GM12875 (cell line): ENCODE measurements around the gene SIK3.
"Not testable (repeated sequence)": the region's sequence is repeated elsewhere in the genome, so short reads cannot be mapped to it uniquely, and the experiment has no call there.

Experiments used
- H3K4me3 ChIP-seq: one replicate; pipeline ENCODE4 v1.5.1; 2011; ENCODE audit warnings: low read depth, low read length, control low read depth
- CTCF ChIP-seq: IDR thresholded peaks from 2 replicates; pipeline ENCODE4 v1.5.1; 2011; ENCODE audit warnings: low read depth, mild to moderate bottlenecking, control low read depth, inconsistent platforms, low read length, moderate library complexity, borderline replicate concordance; ENCODE audit not compliant: insufficient read depth

SIK3 gene

DNA sequence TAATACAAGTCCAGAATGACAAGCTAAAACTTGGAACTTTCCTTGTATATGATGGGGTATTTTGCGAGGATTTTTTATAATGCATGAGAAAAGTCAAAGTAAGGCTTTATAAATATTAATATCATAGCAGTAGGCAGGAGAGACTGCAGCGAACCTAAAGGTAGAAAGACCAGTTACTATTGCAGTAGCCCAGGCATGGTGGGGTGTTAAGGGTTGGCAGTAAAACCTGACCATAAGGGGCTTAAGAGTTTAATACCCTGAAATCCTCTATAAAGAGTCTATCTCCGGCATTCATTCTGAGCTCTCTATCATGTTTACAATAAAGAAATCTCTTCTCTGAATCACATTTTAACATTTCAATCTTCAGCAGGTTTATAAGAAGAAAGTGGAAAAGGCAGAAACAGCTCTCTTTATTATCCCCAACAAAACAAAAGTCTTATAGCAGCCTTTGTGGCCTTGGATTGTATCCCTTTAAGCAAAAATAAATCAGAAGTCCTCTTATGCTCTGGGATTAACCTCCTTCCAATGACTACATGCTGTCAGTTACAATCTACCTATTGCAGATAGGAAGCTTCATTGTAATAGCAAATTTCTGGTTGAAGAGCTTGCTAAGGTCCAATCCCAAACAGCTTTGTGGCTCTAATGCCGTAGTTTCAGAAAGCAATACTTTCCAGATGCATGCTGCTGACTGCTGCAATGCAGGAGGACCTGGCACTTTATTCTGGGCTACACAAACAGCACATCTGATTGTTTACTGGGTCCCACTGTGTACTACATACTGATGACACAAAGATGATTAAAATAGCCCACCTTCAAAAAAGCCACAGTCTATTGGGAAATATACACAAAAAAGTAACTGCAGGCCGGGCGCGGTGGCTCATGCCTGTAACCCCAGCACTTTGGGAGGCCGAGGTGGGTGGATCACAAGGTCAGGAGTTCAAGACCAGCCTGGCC is 45.8 kb downstream of the SIK3 start:
- no peak for TF ChIP-seq CTCF
- H3K4me3 ChIP-seq = no peak overlapping the region

DNA sequence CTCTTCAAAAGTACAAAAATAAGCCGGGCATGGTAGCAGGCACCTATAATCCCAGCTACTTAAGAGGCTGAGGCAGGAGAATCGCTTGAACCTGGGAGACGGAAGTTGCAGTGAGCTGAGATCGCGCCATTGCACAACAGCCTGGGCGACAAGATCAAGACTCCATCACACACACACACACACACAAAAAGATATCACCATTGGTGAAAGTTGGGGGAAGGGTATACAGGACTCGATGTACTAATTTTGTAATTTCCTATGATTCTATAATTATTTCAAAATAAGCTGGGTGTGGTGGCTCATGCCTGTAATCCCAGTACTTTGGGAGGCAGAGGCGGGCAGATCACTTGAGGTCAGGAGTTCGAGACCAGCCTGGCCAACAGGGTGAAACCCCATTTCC is 48.1 kb downstream of the SIK3 start:
- H3K4me3 ChIP-seq = not testable (repeated sequence)

GRCh38 chr11:117046627-117047026 is 51.6 kb downstream of the SIK3 start:
- H3K4me3 ChIP-seq = not testable (repeated sequence)

GRCh38 chr11:117045956-117046355 is 52.3 kb downstream of the SIK3 start:
- H3K4me3 ChIP-seq = no peak overlapping the region
- no peak for TF ChIP-seq CTCF

- no peak for TF ChIP-seq CTCF
- H3K4me3 ChIP-seq = no peak overlapping the region
Observed at GRCh38 chr11:117045196-117045595, 53.0 kb downstream of the SIK3 start.

DNA sequence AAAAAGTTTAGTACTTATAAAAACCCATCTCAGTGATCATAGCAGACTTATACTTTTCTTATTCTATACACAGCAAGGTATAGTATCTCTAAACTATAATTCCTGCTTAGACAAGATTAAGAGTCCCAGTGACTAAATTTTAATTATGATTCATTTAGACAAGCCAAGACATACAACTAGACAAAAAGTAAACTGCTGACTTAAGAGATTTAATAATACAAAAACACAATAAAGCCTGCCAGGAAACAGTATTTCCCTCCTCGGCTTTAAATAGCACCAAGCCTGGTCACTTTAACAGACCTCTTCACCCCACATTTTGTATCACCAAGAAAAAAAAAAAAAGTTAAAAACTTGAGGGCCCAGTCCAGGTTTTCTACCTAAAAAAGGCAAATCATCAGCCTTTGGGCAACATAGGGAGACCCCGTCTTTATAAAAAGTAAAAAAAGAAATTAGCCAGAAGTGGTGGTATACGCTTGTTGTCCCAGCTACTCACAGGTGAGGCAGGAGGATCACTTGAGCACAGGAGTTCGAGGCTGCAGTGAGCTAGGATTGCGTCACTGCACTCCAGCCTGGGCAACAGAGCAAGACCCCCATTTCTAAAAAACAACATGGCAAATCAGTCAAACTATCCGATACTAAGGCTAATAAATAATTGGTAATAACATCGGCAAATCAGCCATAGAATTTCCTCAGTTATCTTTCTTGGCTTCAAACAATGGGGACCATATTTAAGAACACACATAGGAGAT is 53.8 kb downstream of the SIK3 start:
- TF ChIP-seq CTCF = no peak
- H3K4me3 ChIP-seq = no peak overlapping the region

DNA sequence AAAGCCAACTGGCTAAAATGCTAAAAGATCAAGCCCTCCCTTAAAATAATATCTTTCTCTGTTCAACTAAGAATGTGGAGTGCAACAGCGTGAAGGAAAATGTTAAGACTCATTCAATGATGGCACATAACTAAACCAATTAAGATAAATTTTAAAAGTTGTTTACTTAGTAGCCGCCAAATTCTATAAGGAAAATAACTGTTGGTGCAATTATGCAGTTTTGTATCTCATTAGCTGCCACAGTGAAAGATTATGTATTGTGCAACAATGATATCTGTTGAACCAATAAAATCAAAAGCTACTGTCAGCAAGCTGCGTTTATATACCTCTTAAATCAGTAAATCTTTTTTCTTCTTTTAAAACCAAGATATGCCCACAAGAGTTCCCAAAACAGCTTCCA is 55.5 kb downstream of the SIK3 start:
- no peak overlapping the region for H3K4me3 ChIP-seq
- no peak for TF ChIP-seq CTCF

DNA sequence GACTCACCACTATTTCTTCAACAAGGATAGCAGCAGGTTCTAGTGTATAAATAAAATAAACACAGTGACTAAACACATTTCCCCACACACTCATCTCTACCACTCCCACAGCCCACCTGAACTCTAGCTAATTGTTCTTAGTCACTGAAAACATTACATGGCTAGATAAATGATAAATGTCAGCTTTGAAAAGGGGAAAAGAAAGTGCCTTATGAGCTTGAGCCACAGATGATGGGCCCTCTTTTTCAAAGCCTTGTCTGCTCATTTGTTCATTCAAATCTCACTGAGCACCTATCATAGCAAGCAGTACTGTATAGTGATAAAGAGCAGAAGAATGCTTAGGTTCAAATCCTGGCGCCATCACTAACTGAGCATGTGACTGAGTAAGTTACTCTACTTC is 58.3 kb downstream of the SIK3 start:
- no peak for TF ChIP-seq CTCF
- H3K4me3 ChIP-seq = no peak overlapping the region
